ENCODE results near the gene HNRNPM. TPM values are rescaled to one million over a fixed set of nuclear protein-coding genes. Genes with fewer than 3 reads are reported as not detected.

Gene HNRNPM
- total RNA-seq, 4 donors from 2014 or later, result 42.5 to 74.6 (median 57.8) TPM

DNA sequence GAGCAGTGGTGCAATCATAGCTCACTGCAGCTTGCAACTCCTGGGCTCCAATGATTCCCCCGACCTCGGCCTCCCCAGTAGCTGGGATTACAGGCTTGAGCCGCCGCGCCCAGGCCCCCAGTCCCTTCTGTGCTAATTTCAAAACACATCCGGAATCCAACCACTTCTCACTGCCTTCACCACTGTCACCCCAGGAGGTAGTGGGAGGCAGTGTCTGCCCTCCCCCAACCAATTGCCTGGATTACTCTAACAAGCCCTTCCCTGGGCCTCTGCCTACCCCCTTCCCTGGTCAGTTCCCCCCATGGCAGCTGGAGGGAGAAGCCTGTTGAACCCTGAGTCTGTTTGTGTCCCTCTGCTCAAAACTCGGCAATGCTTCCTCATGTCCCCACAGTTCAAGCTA is 55.4 kb downstream of the HNRNPM start:
- H3K4me1 ChIP-seq, result no peaks in the 10 kb centered on the region
- H3K4me3 ChIP-seq, result no peak overlapping the region
- no peaks in the 10 kb centered on the region for H3K27me3 ChIP-seq
- no peak overlapping the region for H3K27ac ChIP-seq
- no peak for DNase-seq
- TF ChIP-seq, protein P1, sequence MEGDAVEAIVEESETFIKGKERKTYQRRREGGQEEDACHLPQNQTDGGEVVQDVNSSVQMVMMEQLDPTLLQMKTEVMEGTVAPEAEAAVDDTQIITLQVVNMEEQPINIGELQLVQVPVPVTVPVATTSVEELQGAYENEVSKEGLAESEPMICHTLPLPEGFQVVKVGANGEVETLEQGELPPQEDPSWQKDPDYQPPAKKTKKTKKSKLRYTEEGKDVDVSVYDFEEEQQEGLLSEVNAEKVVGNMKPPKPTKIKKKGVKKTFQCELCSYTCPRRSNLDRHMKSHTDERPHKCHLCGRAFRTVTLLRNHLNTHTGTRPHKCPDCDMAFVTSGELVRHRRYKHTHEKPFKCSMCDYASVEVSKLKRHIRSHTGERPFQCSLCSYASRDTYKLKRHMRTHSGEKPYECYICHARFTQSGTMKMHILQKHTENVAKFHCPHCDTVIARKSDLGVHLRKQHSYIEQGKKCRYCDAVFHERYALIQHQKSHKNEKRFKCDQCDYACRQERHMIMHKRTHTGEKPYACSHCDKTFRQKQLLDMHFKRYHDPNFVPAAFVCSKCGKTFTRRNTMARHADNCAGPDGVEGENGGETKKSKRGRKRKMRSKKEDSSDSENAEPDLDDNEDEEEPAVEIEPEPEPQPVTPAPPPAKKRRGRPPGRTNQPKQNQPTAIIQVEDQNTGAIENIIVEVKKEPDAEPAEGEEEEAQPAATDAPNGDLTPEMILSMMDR (IDR thresholded peaks at IDR 0.05 in 4 of 5, conservative IDR thresholded peaks at IDR 0.05 in 1 of 5), result no peak
- TF ChIP-seq POLR2A (IDR thresholded peaks at IDR 0.05), result no peak
- no peaks in the 10 kb centered on the region for H3K36me3 ChIP-seq
- intact Hi-C loops (cut with DNase I; ENCODE audit: low total_unique reads) (no loop called here), in situ Hi-C loops (cut with MboI; ENCODE audit: low sequenced_read_pairs in 4 of 4) (loop anchor here in 3 of 4 donors (10.0 kb wide), 2 partner anchors 85 to 145 kb away; partner anchors contain the start of gene MARCHF2 (in 2 of the 3))
- H3K9me3 ChIP-seq, result no peaks in the 10 kb centered on the region
- no peak for ATAC-seq

DNA sequence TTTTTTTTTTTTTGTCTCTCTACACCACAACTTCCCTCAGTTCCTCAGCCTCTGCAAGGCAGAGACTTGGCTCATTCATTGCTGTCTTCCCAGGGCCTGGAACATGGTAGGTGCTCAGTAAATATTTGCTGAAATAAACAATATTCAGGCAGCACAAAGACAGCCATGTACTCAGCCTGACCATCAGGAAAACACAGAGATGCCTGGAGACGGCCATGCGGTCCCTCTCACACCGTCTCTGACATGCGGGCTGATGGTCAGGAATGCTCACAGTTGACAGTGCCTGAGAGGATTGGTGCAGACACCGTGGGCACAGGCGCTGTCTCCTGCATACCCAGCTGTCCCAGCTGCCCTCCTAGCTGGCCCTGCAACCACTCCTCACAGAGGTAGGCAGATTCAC is 56.7 kb downstream of the HNRNPM start:
- intact Hi-C loops (cut with DNase I; ENCODE audit: low total_unique reads) (no loop called here), in situ Hi-C loops (cut with MboI; ENCODE audit: low sequenced_read_pairs in 4 of 4) (loop anchor here in 3 of 4 donors (10.0 kb wide), 2 partner anchors 87 to 147 kb away; partner anchors contain the start of gene MARCHF2 (in 2 of the 3))
- H3K36me3 ChIP-seq, result no peaks in the 10 kb centered on the region
- H3K4me3 ChIP-seq, result no peak overlapping the region
- no peak for ATAC-seq
- no peak for DNase-seq
- TF ChIP-seq POLR2A (IDR thresholded peaks at IDR 0.05), result no peak
- TF ChIP-seq, protein P1 (IDR thresholded peaks at IDR 0.05 in 4 of 5, conservative IDR thresholded peaks at IDR 0.05 in 1 of 5), result no peak
- H3K9me3 ChIP-seq, result no peaks in the 10 kb centered on the region
- H3K4me1 ChIP-seq, result peaks cover 3 to 10% of the 10 kb centered on the region in 2 donors
- H3K27me3 ChIP-seq, result no peaks in the 10 kb centered on the region
- no peak overlapping the region for H3K27ac ChIP-seq

- Histone ChIP-seq H3K4me3 (no peak overlapping the region), H3K27me3 (no peaks in the 10 kb centered on the region), H3K36me3 (no peaks in the 10 kb centered on the region), H3K27ac (no peak overlapping the region), H3K9me3 (no peaks in the 10 kb centered on the region), H3K4me1 (peaks cover 5 to 11% of the 10 kb centered on the region in 2 donors)
- in situ Hi-C loops (cut with MboI; ENCODE audit: low sequenced_read_pairs in 4 of 4) (loop anchor here in 3 of 4 donors (10.0 kb wide), 2 partner anchors 87 to 147 kb away; partner anchors contain the start of gene MARCHF2 (in 2 of the 3)), intact Hi-C loops (cut with DNase I; ENCODE audit: low total_unique reads) (no loop called here)
- ATAC-seq (no peak), DNase-seq (no peak)
- TF ChIP-seq POLR2A (IDR thresholded peaks at IDR 0.05), result no peak
- TF ChIP-seq, protein P1 (IDR thresholded peaks at IDR 0.05 in 4 of 5, conservative IDR thresholded peaks at IDR 0.05 in 1 of 5), result no peak
Measured at GRCh38 chr19:8501981-8502380, 57.2 kb downstream of the HNRNPM start.

- Histone ChIP-seq H3K27ac (no peak overlapping the region), H3K27me3 (no peaks in the 10 kb centered on the region), H3K36me3 (no peaks in the 10 kb centered on the region), H3K4me1 (peaks cover 5 to 11% of the 10 kb centered on the region in 2 donors), H3K4me3 (no peak overlapping the region), H3K9me3 (no peaks in the 10 kb centered on the region)
- ATAC-seq (no peak), DNase-seq (no peak)
- no peak for TF ChIP-seq POLR2A (IDR thresholded peaks at IDR 0.05)
- TF ChIP-seq, protein P1 (IDR thresholded peaks at IDR 0.05 in 4 of 5, conservative IDR thresholded peaks at IDR 0.05 in 1 of 5), result no peak
- intact Hi-C loops (cut with DNase I; ENCODE audit: low total_unique reads) (no loop called here), in situ Hi-C loops (cut with MboI; ENCODE audit: low sequenced_read_pairs in 4 of 4) (loop anchor here in 3 of 4 donors (10.0 kb wide), 2 partner anchors 89 to 149 kb away; partner anchors contain the start of gene MARCHF2 (in 2 of the 3))
Measured at GRCh38 chr19:8503510-8503909, 58.7 kb downstream of the HNRNPM start.
